ENCODE measurements around the gene COL21A1. TPM values are rescaled to one million over a fixed set of nuclear protein-coding genes. Genes with fewer than 3 reads are reported as not detected.

The COL21A1 gene
- total RNA-seq, 1 donor from 2014 or later: 1.2 TPM

GRCh38 chr6:56027865-56028264 is 219.5 kb downstream of the COL21A1 start:
- Mint-ChIP-seq H3K27me3 (ENCODE audit: unreplicated experiment) (no peaks in the 10 kb centered on the region), H3K4me3 (ENCODE audit: unreplicated experiment) (no peak overlapping the region), H3K36me3 (ENCODE audit: low read depth, unreplicated experiment) (no peaks in the 10 kb centered on the region), H3K27ac (ENCODE audit: unreplicated experiment) (no peak overlapping the region), H3K4me1 (ENCODE audit: unreplicated experiment) (peaks cover 3% of the 10 kb centered on the region), H3K9me3 (ENCODE audit: unreplicated experiment) (no peaks in the 10 kb centered on the region)
- DNase-seq (ENCODE audit: low spot score): no peak
- no peak for TF ChIP-seq CTCF (IDR thresholded peaks at IDR 0.05; ENCODE audit: unreplicated experiment)

GRCh38 chr6:56026455-56027180 is 220.8 kb downstream of the COL21A1 start:
- H3K27ac Mint-ChIP-seq (ENCODE audit: unreplicated experiment): no peak overlapping the region
- no peak overlapping the region for H3K4me3 Mint-ChIP-seq (ENCODE audit: unreplicated experiment)
- H3K4me1 Mint-ChIP-seq (ENCODE audit: unreplicated experiment): peaks cover 3% of the 10 kb centered on the region
- H3K9me3 Mint-ChIP-seq (ENCODE audit: unreplicated experiment): no peaks in the 10 kb centered on the region
- no peak for TF ChIP-seq CTCF (IDR thresholded peaks at IDR 0.05; ENCODE audit: unreplicated experiment)
- no peak for DNase-seq (ENCODE audit: low spot score)
- H3K36me3 Mint-ChIP-seq (ENCODE audit: low read depth, unreplicated experiment): no peaks in the 10 kb centered on the region
- H3K27me3 Mint-ChIP-seq (ENCODE audit: unreplicated experiment): no peaks in the 10 kb centered on the region

- Mint-ChIP-seq H3K4me1 (ENCODE audit: unreplicated experiment) (peaks cover 3% of the 10 kb centered on the region), H3K36me3 (ENCODE audit: low read depth, unreplicated experiment) (no peaks in the 10 kb centered on the region), H3K27me3 (ENCODE audit: unreplicated experiment) (no peaks in the 10 kb centered on the region), H3K4me3 (ENCODE audit: unreplicated experiment) (no peak overlapping the region), H3K27ac (ENCODE audit: unreplicated experiment) (no peak overlapping the region), H3K9me3 (ENCODE audit: unreplicated experiment) (no peaks in the 10 kb centered on the region)
- TF ChIP-seq CTCF (IDR thresholded peaks at IDR 0.05; ENCODE audit: unreplicated experiment): no peak
- no peak for DNase-seq (ENCODE audit: low spot score)
Observed at GRCh38 chr6:56025795-56026194, 221.6 kb downstream of the COL21A1 start.

- Mint-ChIP-seq H3K4me1 (ENCODE audit: unreplicated experiment) (peaks cover 3% of the 10 kb centered on the region), H3K4me3 (ENCODE audit: unreplicated experiment) (no peak overlapping the region), H3K9me3 (ENCODE audit: unreplicated experiment) (no peaks in the 10 kb centered on the region), H3K27me3 (ENCODE audit: unreplicated experiment) (no peaks in the 10 kb centered on the region), H3K27ac (ENCODE audit: unreplicated experiment) (no peak overlapping the region), H3K36me3 (ENCODE audit: low read depth, unreplicated experiment) (no peaks in the 10 kb centered on the region)
- DNase-seq (ENCODE audit: low spot score): no peak
- TF ChIP-seq CTCF (IDR thresholded peaks at IDR 0.05; ENCODE audit: unreplicated experiment): no peak
Observed at GRCh38 chr6:56024931-56025330, 222.4 kb downstream of the COL21A1 start.

- Mint-ChIP-seq H3K27ac (ENCODE audit: unreplicated experiment) (no peak overlapping the region), H3K27me3 (ENCODE audit: unreplicated experiment) (no peaks in the 10 kb centered on the region), H3K4me1 (ENCODE audit: unreplicated experiment) (peaks cover 3% of the 10 kb centered on the region), H3K36me3 (ENCODE audit: low read depth, unreplicated experiment) (no peaks in the 10 kb centered on the region), H3K9me3 (ENCODE audit: unreplicated experiment) (no peaks in the 10 kb centered on the region), H3K4me3 (ENCODE audit: unreplicated experiment) (no peak overlapping the region)
- no peak for TF ChIP-seq CTCF (IDR thresholded peaks at IDR 0.05; ENCODE audit: unreplicated experiment)
- no peak for DNase-seq (ENCODE audit: low spot score)
Observed at GRCh38 chr6:56023829-56024228, 223.6 kb downstream of the COL21A1 start.

Measured in endothelial cell (in vitro differentiated cells).